ENCODE measurements around the gene RASA2. TPM values are rescaled to one million over a fixed set of nuclear protein-coding genes. Genes with fewer than 3 reads are reported as not detected.

RASA2 gene
- total and polyA plus RNA-seq, 4 donors = 1.6 to 5.4 (median 4.6) TPM

- no peak for DNase-seq (ENCODE audit: low spot score)
- Histone ChIP-seq H3K4me1 (ENCODE audit: control insufficient read depth in 4 of 4, insufficient read depth in 4 of 4, low read length in 3 of 4) (no peaks in the 10 kb centered on the region), H3K9me3 (ENCODE audit: control insufficient read depth in 4 of 4, low read length in 3 of 4) (peaks cover 0 to 6% (median 1%) of the 10 kb centered on the region in 4 donors), H3K9ac (ENCODE audit: low read depth in 1 of 2, low read length in 2 of 2) (no peak overlapping the region), H3K4me3 (ENCODE audit: low read depth in 1 of 3, low read length in 3 of 3) (no peak overlapping the region), H3K36me3 (ENCODE audit: control insufficient read depth in 4 of 4, insufficient read depth in 3 of 4, low read depth in 1 of 4, low read length in 3 of 4) (no peaks in the 10 kb centered on the region), H3K27me3 (ENCODE audit: control insufficient read depth in 4 of 4, insufficient read depth in 4 of 4, low read length in 3 of 4) (no peaks in the 10 kb centered on the region), H3K27ac (ENCODE audit: low read depth in 1 of 2, low read length in 2 of 2) (no peak overlapping the region)
- no peak for TF ChIP-seq SP1 (IDR thresholded peaks at IDR 0.05)
- TF ChIP-seq EGR1 (IDR thresholded peaks at IDR 0.05; ENCODE audit: low read depth in 2 of 2) = no peak
- TF ChIP-seq ATF3 (IDR thresholded peaks at IDR 0.05) = no peak
- no peak for TF ChIP-seq YY1 (IDR thresholded peaks at IDR 0.05)
- no peak for TF ChIP-seq HNF4A (conservative IDR thresholded peaks at IDR 0.05)
- no peak for TF ChIP-seq MAX (IDR thresholded peaks at IDR 0.05)
- no peak for TF ChIP-seq HNF4G (IDR thresholded peaks at IDR 0.05)
- no peak for TF ChIP-seq NR2F2 (IDR thresholded peaks at IDR 0.05)
- no peak for TF ChIP-seq FOXA1 (IDR thresholded peaks at IDR 0.05)
- TF ChIP-seq FOXA2 (IDR thresholded peaks at IDR 0.05) = no peak
- TF ChIP-seq REST (IDR thresholded peaks at IDR 0.05) = no peak
- no peak for TF ChIP-seq RXRA (IDR thresholded peaks at IDR 0.05)
- TF ChIP-seq CTCF (IDR thresholded peaks at IDR 0.05; ENCODE audit: low read depth, low read length, missing input control) = no peak
- TF ChIP-seq GABPA (IDR thresholded peaks at IDR 0.05 in 1 of 2, conservative IDR thresholded peaks at IDR 0.05 in 1 of 2) = no peak
- TF ChIP-seq, protein P1, sequence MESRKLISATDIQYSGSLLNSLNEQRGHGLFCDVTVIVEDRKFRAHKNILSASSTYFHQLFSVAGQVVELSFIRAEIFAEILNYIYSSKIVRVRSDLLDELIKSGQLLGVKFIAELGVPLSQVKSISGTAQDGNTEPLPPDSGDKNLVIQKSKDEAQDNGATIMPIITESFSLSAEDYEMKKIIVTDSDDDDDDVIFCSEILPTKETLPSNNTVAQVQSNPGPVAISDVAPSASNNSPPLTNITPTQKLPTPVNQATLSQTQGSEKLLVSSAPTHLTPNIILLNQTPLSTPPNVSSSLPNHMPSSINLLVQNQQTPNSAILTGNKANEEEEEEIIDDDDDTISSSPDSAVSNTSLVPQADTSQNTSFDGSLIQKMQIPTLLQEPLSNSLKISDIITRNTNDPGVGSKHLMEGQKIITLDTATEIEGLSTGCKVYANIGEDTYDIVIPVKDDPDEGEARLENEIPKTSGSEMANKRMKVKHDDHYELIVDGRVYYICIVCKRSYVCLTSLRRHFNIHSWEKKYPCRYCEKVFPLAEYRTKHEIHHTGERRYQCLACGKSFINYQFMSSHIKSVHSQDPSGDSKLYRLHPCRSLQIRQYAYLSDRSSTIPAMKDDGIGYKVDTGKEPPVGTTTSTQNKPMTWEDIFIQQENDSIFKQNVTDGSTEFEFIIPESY (IDR thresholded peaks at IDR 0.05) = no peak
- no peak for TF ChIP-seq TAF1 (conservative IDR thresholded peaks at IDR 0.05)
- no peak for TF ChIP-seq RAD21 (IDR thresholded peaks at IDR 0.05)
- no peak for TF ChIP-seq JUND (IDR thresholded peaks at IDR 0.05)
- WGBS = 80% methylated on average over 4 of the region's 4 CpGs
Measured at GRCh38 chr3:141632779-141633374, 146.1 kb downstream of the RASA2 start.
